ENCODE results near the gene SULT1C4.
"Not testable (repeated sequence)": the region's sequence is repeated elsewhere in the genome, so short reads cannot be mapped to it uniquely, and the experiment has no call there.

Gene SULT1C4

GRCh38 chr2:108348816-108349570 is 28.8 kb upstream of the SULT1C4 start:
- Mint-ChIP-seq H3K9me3 (peaks cover under 1% of the 10 kb centered on the region), H3K36me3 (ENCODE audit: low read depth) (peaks cover under 1% of the 10 kb centered on the region), H3K4me3 (no peak overlapping the region), H3K27me3 (ENCODE audit: low read depth) (peaks cover 4% of the 10 kb centered on the region), H3K4me1 (no peaks in the 10 kb centered on the region), H3K27ac (no peak overlapping the region)
- TF ChIP-seq CTCF (IDR thresholded peaks at IDR 0.05; ENCODE audit: unreplicated experiment in 3 of 3): no peak

GRCh38 chr2:108349571-108349928 is 28.2 kb upstream of the SULT1C4 start:
- Mint-ChIP-seq H3K4me1 (no peaks in the 10 kb centered on the region), H3K4me3 (no peak overlapping the region), H3K27me3 (ENCODE audit: low read depth) (peaks cover 4% of the 10 kb centered on the region), H3K36me3 (ENCODE audit: low read depth) (no peaks in the 10 kb centered on the region), H3K27ac (no peak overlapping the region), H3K9me3 (no peaks in the 10 kb centered on the region)
- TF ChIP-seq CTCF (IDR thresholded peaks at IDR 0.05; ENCODE audit: unreplicated experiment in 3 of 3): no peak

- H3K4me1 Mint-ChIP-seq: no peaks in the 10 kb centered on the region
- H3K27ac Mint-ChIP-seq: no peak overlapping the region
- H3K9me3 Mint-ChIP-seq: no peaks in the 10 kb centered on the region
- no peak overlapping the region for H3K4me3 Mint-ChIP-seq
- no peaks in the 10 kb centered on the region for H3K36me3 Mint-ChIP-seq (ENCODE audit: low read depth)
- TF ChIP-seq CTCF (IDR thresholded peaks at IDR 0.05; ENCODE audit: unreplicated experiment in 3 of 3): no peak
- peaks cover 4% of the 10 kb centered on the region for H3K27me3 Mint-ChIP-seq (ENCODE audit: low read depth)
These were observed 25.9 kb upstream of the SULT1C4 start for GRCh38 chr2:108351889-108352288.

- Mint-ChIP-seq H3K9me3 (peaks cover under 1% of the 10 kb centered on the region), H3K36me3 (ENCODE audit: low read depth) (no peaks in the 10 kb centered on the region), H3K4me1 (no peaks in the 10 kb centered on the region), H3K27me3 (ENCODE audit: low read depth) (peaks cover 8% of the 10 kb centered on the region), H3K27ac (no peak overlapping the region), H3K4me3 (no peak overlapping the region)
- no peak for TF ChIP-seq CTCF (IDR thresholded peaks at IDR 0.05; ENCODE audit: unreplicated experiment in 3 of 3)
These were observed 23.6 kb upstream of the SULT1C4 start for GRCh38 chr2:108354136-108354535.

- Mint-ChIP-seq H3K27ac (no peak overlapping the region), H3K4me1 (no peaks in the 10 kb centered on the region), H3K9me3 (peaks cover 5% of the 10 kb centered on the region), H3K27me3 (ENCODE audit: low read depth) (peaks cover 4% of the 10 kb centered on the region), H3K36me3 (ENCODE audit: low read depth) (no peaks in the 10 kb centered on the region), H3K4me3 (no peak overlapping the region)
- no peak for TF ChIP-seq CTCF (IDR thresholded peaks at IDR 0.05; ENCODE audit: unreplicated experiment in 3 of 3)
These were observed 21.6 kb upstream of the SULT1C4 start for GRCh38 chr2:108355906-108356734.

GRCh38 chr2:108359336-108359735 is 18.4 kb upstream of the SULT1C4 start:
- not testable (repeated sequence) for H3K27ac Mint-ChIP-seq; H3K4me1 Mint-ChIP-seq; H3K27me3 Mint-ChIP-seq (ENCODE audit: low read depth); H3K9me3 Mint-ChIP-seq; H3K4me3 Mint-ChIP-seq; H3K36me3 Mint-ChIP-seq (ENCODE audit: low read depth)

Data from nephron (organoid).